DMS114 treated with DMSO at 0.1 percent for 48 hours (cell line): ENCODE results near the gene AK8.

Experiments used
- DNase-seq: peaks from one replicate; lab custom pipeline; 2025; ENCODE audit not compliant: unreplicated experiment; lab: John Stamatoyannopoulos, UW

The AK8 gene

GRCh38 chr9:132826621-132827365 is 51.3 kb downstream of the AK8 start:
- DNase-seq: no peak

- DNase-seq: no peak
Measured at GRCh38 chr9:132826131-132826530, 52.0 kb downstream of the AK8 start.

- no peak for DNase-seq
Measured at GRCh38 chr9:132825430-132825829, 52.7 kb downstream of the AK8 start.

- no peak for DNase-seq
Measured at GRCh38 chr9:132824951-132825350, 53.1 kb downstream of the AK8 start.

GRCh38 chr9:132824151-132824550 is 53.9 kb downstream of the AK8 start:
- DNase-seq: no peak

GRCh38 chr9:132823370-132824145 is 54.5 kb downstream of the AK8 start:
- DNase-seq: no peak

- DNase-seq: no peak
Measured at GRCh38 chr9:132820169-132820944, 57.7 kb downstream of the AK8 start.

DNA sequence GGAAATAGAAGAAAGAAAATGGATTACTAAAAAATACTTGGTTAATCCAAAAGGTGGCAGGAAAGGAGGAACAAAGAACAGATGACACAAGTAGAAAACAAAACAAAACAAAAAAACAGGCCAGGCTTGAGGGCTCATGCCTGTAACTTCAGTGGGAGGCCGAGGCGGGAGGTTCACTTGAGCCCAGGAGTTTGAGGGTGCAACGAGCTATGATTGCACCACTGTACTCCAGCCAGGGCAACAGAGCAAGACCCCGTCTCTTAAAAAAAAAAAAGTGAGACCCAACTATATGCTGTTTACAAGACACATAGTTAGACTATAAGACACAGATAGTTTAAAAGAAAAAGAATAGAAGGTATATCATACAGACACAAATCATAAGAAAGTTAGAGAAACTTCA is 59.5 kb downstream of the AK8 start:
- no peak for DNase-seq

DNA sequence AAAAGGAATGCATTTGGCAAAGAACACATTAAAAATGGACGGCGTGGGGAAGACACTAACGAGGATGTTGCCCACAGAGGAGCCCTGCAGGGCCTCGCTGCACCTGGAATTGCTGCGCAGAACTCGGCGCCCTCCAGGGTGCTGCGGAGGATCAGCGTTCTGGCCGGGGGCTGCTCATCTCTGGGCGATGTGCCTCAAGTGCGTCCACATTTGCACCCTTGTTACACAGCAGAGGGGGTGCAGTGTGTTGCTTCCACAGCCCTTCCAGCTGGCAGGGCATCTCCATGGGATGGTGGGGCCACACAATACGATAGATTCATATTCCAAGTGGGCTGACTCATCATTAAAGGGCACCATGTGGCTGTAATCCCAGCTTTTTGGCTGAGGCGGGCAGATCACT is 63.1 kb downstream of the AK8 start:
- no peak for DNase-seq

- no peak for DNase-seq
Measured at GRCh38 chr9:132813115-132813771, 64.8 kb downstream of the AK8 start.

- DNase-seq: no peak
Measured at GRCh38 chr9:132811985-132812384, 66.1 kb downstream of the AK8 start.

- DNase-seq: no peak
Measured at GRCh38 chr9:132810314-132810713, 67.8 kb downstream of the AK8 start.

DNA sequence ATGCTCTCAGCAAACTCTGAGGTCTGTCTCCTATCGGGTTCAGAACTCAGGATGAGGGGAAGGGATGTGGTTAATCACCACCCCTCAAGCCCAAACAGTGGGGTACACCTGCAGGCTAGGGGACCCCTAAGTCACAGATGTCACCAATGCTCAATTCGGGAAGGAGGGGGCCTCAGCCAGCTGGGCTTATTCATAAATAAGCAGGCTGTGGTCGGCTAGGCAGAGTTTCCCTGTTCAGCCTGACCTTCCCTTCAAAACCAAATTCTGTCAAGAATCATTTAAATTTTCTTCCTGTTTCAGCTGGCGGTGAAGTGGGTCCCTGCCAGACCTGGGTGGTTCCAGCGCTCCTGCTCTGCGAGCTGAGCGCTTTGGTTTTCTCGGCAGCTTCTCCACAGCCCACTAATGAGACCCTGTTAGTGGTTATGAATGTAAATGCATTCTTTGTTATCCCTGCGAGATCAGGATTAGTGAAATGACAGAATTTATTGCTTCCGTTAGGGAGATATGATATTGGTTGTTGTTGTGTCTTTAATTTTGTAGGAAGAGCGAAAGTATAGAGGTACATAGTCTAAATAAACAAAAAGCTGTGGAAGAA is 68.3 kb downstream of the AK8 start:
- DNase-seq: no peak

DNA sequence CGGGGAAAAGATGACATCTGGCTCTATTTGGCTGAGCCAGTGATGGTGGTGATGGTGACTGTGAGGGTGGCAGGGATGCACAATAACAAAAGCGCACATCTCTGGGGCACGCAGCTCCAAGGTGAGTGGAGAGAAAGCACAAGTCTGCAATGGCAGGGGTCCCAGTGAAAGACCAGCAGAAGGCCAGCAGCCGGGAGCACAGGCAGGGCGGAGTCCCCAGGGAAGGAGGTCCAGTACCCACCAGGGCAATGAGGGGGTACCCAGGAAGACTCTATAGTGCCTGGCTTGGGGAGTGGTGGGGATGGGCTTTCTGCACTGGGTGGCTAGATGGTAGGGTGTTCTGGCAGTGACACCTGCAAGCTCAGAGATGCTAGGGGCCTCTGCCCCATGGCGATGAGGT is 69.4 kb downstream of the AK8 start:
- DNase-seq: no peak

- DNase-seq: no peak
Measured at GRCh38 chr9:132806723-132807421, 71.2 kb downstream of the AK8 start.

GRCh38 chr9:132806306-132806705 is 71.8 kb downstream of the AK8 start:
- DNase-seq: no peak

- no peak for DNase-seq
Measured at GRCh38 chr9:132804576-132805295, 73.3 kb downstream of the AK8 start.

DNA sequence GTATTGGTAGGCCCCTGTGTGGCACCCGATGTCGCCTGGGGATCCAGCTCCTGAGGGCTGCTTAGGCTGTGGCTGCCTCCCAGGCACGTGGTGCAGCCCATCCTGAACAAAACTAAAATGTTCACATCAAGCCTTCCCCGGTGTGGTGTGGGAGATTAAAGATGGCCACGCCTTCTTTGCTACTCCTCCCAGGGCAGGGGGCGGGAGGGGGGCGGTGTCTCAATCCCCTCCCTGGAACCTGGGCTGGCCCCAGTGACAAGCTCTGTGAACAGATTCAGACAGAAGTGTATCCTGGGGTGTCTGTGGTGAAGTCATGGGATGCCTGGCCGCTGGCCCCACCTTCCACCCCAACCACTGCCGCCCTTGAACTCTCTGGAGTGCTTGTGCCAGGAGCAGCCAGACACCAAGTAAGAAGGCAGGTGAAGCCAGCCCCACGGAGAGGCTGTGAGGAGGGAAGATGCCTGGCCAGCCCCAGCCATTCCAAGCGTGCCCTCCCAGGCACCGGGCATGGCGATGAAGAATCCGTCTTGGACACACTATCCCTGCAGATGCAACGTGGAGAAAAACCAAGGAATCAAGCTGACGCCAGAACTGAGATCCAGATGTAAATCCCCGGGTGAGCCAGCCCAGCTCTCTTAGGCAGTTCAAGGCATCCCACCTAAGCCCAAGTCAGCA is 75.8 kb downstream of the AK8 start:
- no peak for DNase-seq

- no peak for DNase-seq
Measured at GRCh38 chr9:132801659-132802058, 76.4 kb downstream of the AK8 start.
